ENCODE results near the gene GEMIN5.

DNA sequence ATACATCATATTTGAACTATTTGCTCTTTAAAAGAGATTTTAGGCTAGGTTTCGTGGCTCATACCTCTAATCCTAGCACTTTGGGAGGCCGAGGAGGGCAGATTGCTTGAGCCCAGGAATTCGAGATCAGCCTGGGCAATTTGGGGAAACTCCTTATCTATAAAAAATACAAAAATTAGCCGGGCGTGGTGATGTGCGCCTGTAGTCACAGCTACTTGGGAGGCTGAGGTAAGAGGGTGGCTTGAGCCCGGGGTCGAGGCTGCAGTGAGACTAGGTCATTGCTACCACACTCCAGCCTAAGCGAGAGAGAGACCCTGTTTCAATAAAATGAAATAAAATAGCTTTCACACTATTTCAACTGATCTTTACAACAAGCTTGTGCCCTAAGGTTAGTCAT, 2.4 kb upstream of the GEMIN5 start:
- TF ChIP-seq, protein P1, sequence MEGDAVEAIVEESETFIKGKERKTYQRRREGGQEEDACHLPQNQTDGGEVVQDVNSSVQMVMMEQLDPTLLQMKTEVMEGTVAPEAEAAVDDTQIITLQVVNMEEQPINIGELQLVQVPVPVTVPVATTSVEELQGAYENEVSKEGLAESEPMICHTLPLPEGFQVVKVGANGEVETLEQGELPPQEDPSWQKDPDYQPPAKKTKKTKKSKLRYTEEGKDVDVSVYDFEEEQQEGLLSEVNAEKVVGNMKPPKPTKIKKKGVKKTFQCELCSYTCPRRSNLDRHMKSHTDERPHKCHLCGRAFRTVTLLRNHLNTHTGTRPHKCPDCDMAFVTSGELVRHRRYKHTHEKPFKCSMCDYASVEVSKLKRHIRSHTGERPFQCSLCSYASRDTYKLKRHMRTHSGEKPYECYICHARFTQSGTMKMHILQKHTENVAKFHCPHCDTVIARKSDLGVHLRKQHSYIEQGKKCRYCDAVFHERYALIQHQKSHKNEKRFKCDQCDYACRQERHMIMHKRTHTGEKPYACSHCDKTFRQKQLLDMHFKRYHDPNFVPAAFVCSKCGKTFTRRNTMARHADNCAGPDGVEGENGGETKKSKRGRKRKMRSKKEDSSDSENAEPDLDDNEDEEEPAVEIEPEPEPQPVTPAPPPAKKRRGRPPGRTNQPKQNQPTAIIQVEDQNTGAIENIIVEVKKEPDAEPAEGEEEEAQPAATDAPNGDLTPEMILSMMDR (IDR thresholded peaks at IDR 0.05; ENCODE audit: insufficient read depth, low read length): no peak
- TF ChIP-seq POLR2AphosphoS5 (IDR thresholded peaks at IDR 0.05; ENCODE audit: low read depth): no peak
- TF ChIP-seq, protein P2, sequence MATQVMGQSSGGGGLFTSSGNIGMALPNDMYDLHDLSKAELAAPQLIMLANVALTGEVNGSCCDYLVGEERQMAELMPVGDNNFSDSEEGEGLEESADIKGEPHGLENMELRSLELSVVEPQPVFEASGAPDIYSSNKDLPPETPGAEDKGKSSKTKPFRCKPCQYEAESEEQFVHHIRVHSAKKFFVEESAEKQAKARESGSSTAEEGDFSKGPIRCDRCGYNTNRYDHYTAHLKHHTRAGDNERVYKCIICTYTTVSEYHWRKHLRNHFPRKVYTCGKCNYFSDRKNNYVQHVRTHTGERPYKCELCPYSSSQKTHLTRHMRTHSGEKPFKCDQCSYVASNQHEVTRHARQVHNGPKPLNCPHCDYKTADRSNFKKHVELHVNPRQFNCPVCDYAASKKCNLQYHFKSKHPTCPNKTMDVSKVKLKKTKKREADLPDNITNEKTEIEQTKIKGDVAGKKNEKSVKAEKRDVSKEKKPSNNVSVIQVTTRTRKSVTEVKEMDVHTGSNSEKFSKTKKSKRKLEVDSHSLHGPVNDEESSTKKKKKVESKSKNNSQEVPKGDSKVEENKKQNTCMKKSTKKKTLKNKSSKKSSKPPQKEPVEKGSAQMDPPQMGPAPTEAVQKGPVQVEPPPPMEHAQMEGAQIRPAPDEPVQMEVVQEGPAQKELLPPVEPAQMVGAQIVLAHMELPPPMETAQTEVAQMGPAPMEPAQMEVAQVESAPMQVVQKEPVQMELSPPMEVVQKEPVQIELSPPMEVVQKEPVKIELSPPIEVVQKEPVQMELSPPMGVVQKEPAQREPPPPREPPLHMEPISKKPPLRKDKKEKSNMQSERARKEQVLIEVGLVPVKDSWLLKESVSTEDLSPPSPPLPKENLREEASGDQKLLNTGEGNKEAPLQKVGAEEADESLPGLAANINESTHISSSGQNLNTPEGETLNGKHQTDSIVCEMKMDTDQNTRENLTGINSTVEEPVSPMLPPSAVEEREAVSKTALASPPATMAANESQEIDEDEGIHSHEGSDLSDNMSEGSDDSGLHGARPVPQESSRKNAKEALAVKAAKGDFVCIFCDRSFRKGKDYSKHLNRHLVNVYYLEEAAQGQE (IDR thresholded peaks at IDR 0.05; ENCODE audit: insufficient replicate concordance, low read depth): no peak
- TF ChIP-seq SPI1 (IDR thresholded peaks at IDR 0.05; ENCODE audit: borderline replicate concordance, low read depth): no peak
- TF ChIP-seq GABPA (IDR thresholded peaks at IDR 0.05; ENCODE audit: low read depth): no peak

All from HL-60 (cell line).